GM23338 (cell line): ENCODE results near the gene MLLT3. TPM values are rescaled to one million over a fixed set of nuclear protein-coding genes. Genes with fewer than 3 reads are reported as not detected.
A peak's percentile ranks its signal among the peaks of the same experiment; 100 is the strongest.

Experiments used
- ATAC-seq: fragments of 200-7000 bp; cut with Tn5 transposase; 3 replicates; pipeline ENCODE4 v1.9.1; 2020
- DNase-seq: peaks from one replicate; pipeline ENCODE4 v3.0.0-alpha.2; 2015; ENCODE audit warnings: low spot score
- H2AFZ ChIP-seq: fragments of 200-600 bp; sonication (generic); 2 replicates; pipeline ENCODE4 v1.8.0; 2016; ENCODE audit warnings: antibody characterized with exemption, mild to moderate bottlenecking, moderate library complexity
- H3F3A ChIP-seq: fragments of 200-600 bp; sonication (generic); replicated peaks from 2 replicates; pipeline ENCODE4 v1.8.0; 2017; ENCODE audit warnings: antibody characterized with exemption, mixed run types, low read depth
- H3K27ac ChIP-seq: fragments of 200-600 bp; sonication (generic); 2 replicates; pipeline ENCODE4 v1.6.1; 2016; ENCODE audit warnings: low read depth
- H3K27me3 ChIP-seq: fragments of 200-600 bp; sonication (generic); 2 replicates; pipeline ENCODE4 v1.8.0; 2016; ENCODE audit warnings: mild to moderate bottlenecking, mixed run types, moderate library complexity; ENCODE audit not compliant: insufficient read depth
- H3K36me3 ChIP-seq: fragments of 200-600 bp; sonication (generic); 2 replicates; pipeline ENCODE4 v1.8.0; 2016; ENCODE audit warnings: mild to moderate bottlenecking; ENCODE audit not compliant: insufficient read depth
- H3K4me1 ChIP-seq: fragments of 200-600 bp; sonication (generic); 2 replicates; pipeline ENCODE4 v1.8.0; 2016; ENCODE audit warnings: mild to moderate bottlenecking, moderate library complexity; ENCODE audit not compliant: insufficient read depth
- H3K4me2 ChIP-seq: fragments of 200-600 bp; sonication (generic); 2 replicates; pipeline ENCODE4 v1.7.1; 2017; ENCODE audit warnings: mixed run types
- H3K4me3 ChIP-seq: fragments of 200-600 bp; sonication (generic); 2 replicates; pipeline ENCODE4 v1.6.1; 2016; ENCODE audit warnings: mixed run types
- H3K79me2 ChIP-seq: fragments of 200-600 bp; sonication (generic); replicated peaks from 2 replicates; pipeline ENCODE4 v1.8.0; 2017; ENCODE audit warnings: mild to moderate bottlenecking; ENCODE audit not compliant: insufficient read depth
- H3K9me2 ChIP-seq: fragments of 200-600 bp; sonication (generic); 2 replicates; pipeline ENCODE4 v1.8.0; 2017; ENCODE audit not compliant: insufficient read depth
- H4K20me1 ChIP-seq: fragments of 200-600 bp; sonication (generic); replicated peaks from 2 replicates; pipeline ENCODE4 v1.8.0; 2017; ENCODE audit warnings: mild to moderate bottlenecking; ENCODE audit not compliant: insufficient read depth
- H3K27ac Mint-ChIP-seq: 2 replicates; pipeline ENCODE4 v1.8.0; 2020; ENCODE audit warnings: inconsistent platforms, mild to moderate bottlenecking, moderate library complexity, mixed read lengths
- H3K27me3 Mint-ChIP-seq: 3 replicates; pipeline ENCODE4 v1.8.0; 2022; ENCODE audit warnings: low read depth, mild to moderate bottlenecking, moderate library complexity, mixed read lengths, inconsistent platforms; ENCODE audit not compliant: insufficient read depth, poor library complexity
- H3K36me3 Mint-ChIP-seq: 3 replicates; pipeline ENCODE4 v1.8.0; 2021; ENCODE audit warnings: low read depth, mild to moderate bottlenecking, inconsistent platforms, moderate library complexity, mixed read lengths
- H3K4me1 Mint-ChIP-seq: 3 replicates; pipeline ENCODE4 v1.8.0; 2020; ENCODE audit warnings: mild to moderate bottlenecking, inconsistent platforms, mixed read lengths
- H3K4me3 Mint-ChIP-seq: 3 replicates; pipeline ENCODE4 v1.8.0; 2021; ENCODE audit warnings: moderate library complexity, mild to moderate bottlenecking, inconsistent platforms, mixed read lengths
- H3K9me3 Mint-ChIP-seq: 3 replicates; pipeline ENCODE4 v1.8.0; 2020; ENCODE audit warnings: moderate library complexity, mild to moderate bottlenecking, inconsistent platforms, mixed read lengths
- CREB1 ChIP-seq: fragments of 250-450 bp; sonication (Bioruptor Pico); IDR thresholded peaks from 2 replicates; pipeline ENCODE4 v1.5.0; 2020; ENCODE audit warnings: low read depth, mild to moderate bottlenecking, moderate library complexity
- CTCF ChIP-seq, 2 experiments: fragments of 200-600 bp in 1 of 2; sonication (generic) in 1 of 2; conservative IDR thresholded peaks; 2 replicates each; pipeline versions ENCODE4 v1.5.1 to v1.6.1; 2016 to 2017; ENCODE audit warnings: antibody characterized with exemption in 2 of 2, low read depth in 2 of 2, mild to moderate bottlenecking in 2 of 2, moderate library complexity in 1 of 2
- ETS1 ChIP-seq: IDR thresholded peaks from 2 replicates; pipeline ENCODE4 v1.6.1; 2016; ENCODE audit warnings: antibody characterized with exemption
- EZH2 ChIP-seq: fragments of 200-600 bp; sonication (generic); IDR thresholded peaks from one replicate; pipeline ENCODE4 v1.8.0; 2017; ENCODE audit warnings: antibody characterized with exemption, mild to moderate bottlenecking, low read depth; ENCODE audit not compliant: unreplicated experiment
- EZH2phosphoT487 ChIP-seq: fragments of 200-600 bp; sonication (generic); IDR thresholded peaks from one replicate; pipeline ENCODE4 v1.8.1; 2018; ENCODE audit warnings: antibody characterized with exemption; ENCODE audit not compliant: unreplicated experiment
- JUNB ChIP-seq: IDR thresholded peaks from one replicate; pipeline ENCODE4 v1.6.1; 2016; ENCODE audit warnings: antibody characterized with exemption; ENCODE audit not compliant: unreplicated experiment
- REST ChIP-seq: IDR thresholded peaks from one replicate; pipeline ENCODE4 v1.6.1; 2018; ENCODE audit warnings: antibody characterized with exemption; ENCODE audit not compliant: unreplicated experiment
- STAT1 ChIP-seq: IDR thresholded peaks from one replicate; pipeline ENCODE4 v1.6.1; 2016; ENCODE audit warnings: antibody characterized with exemption; ENCODE audit not compliant: unreplicated experiment
- ZNF114 ChIP-seq: fragments of 250-450 bp; sonication (Bioruptor Pico); IDR thresholded peaks from 2 replicates; pipeline ENCODE4 v1.5.0; 2020; ENCODE audit warnings: mild to moderate bottlenecking, moderate library complexity
- ZNF331 ChIP-seq: fragments of 250-450 bp; sonication (Bioruptor Pico); IDR thresholded peaks from 2 replicates; pipeline ENCODE4 v1.5.0; 2020; ENCODE audit warnings: low read depth, mild to moderate bottlenecking, moderate library complexity
- ZNF462 ChIP-seq: fragments of 250-450 bp; sonication (Bioruptor Pico); IDR thresholded peaks from 2 replicates; pipeline ENCODE4 v1.5.0; 2020; ENCODE audit warnings: mild to moderate bottlenecking, moderate library complexity
- polyA plus RNA-seq: library from polyadenylated mRNA; unstranded; fragments of >200 nt; fragmentation: Nextera tagmentation; extraction: Ambion mirVana; gene quantifications from 2 replicates; pipeline ENCODE4 v1.2.1, GENCODE V29; 2016
- total RNA-seq: library from RNA; depleted of rRNA; stranded (reverse); fragments of >200 nt; shearing (Covaris generic); gene quantifications from 2 replicates; pipeline ENCODE4 v1.2.3, GENCODE V29; 2014

MLLT3 gene
- total and polyA plus RNA-seq, 2 experiments from 2014 or later = 7.5 to 9.5 TPM

- no peak overlapping the region for H3K27ac ChIP-seq
- no peaks in the 10 kb centered on the region for H4K20me1 ChIP-seq
- H3K4me1 ChIP-seq = peaks cover 40% of the 10 kb centered on the region
- H3K4me3 Mint-ChIP-seq = no peak overlapping the region
- no peaks in the 10 kb centered on the region for H3K36me3 Mint-ChIP-seq
- H2AFZ ChIP-seq = no peak overlapping the region
- H3K27ac Mint-ChIP-seq = no peak overlapping the region
- no peaks in the 10 kb centered on the region for H3K36me3 ChIP-seq
- H3K9me3 Mint-ChIP-seq = no peaks in the 10 kb centered on the region
- peaks cover 2% of the 10 kb centered on the region for H3K27me3 Mint-ChIP-seq
- H3K4me1 Mint-ChIP-seq = peaks cover 41% of the 10 kb centered on the region
- no peaks in the 10 kb centered on the region for H3K79me2 ChIP-seq
- DNase-seq (no peak), ATAC-seq (peak; percentile 38; the same call in 2 of the 3 replicates)
- no peaks in the 10 kb centered on the region for H3F3A ChIP-seq
- H3K4me3 ChIP-seq = no peak overlapping the region
- H3K4me2 ChIP-seq = no peak overlapping the region
- TF ChIP-seq REST = no peak
- TF ChIP-seq ZNF114 (CRISPR knock-in tag) = no peak
- no peak for TF ChIP-seq EZH2
- no peak for TF ChIP-seq STAT1
- TF ChIP-seq ETS1 = no peak
- no peak for TF ChIP-seq ZNF331
- no peak for TF ChIP-seq CTCF (conservative IDR thresholded peaks at IDR 0.05; ENCODE audit: low read depth in 2 of 2)
- no peak for TF ChIP-seq JUNB
- no peak for TF ChIP-seq CREB1 (CRISPR knock-in tag)
- TF ChIP-seq ZNF462 (CRISPR knock-in tag) = no peak
- TF ChIP-seq EZH2phosphoT487 = no peak
- H3K27me3 ChIP-seq = no peaks in the 10 kb centered on the region
- H3K9me2 ChIP-seq = no peaks in the 10 kb centered on the region
Measured at GRCh38 chr9:20476912-20477521, 145.3 kb downstream of the MLLT3 start.
